WERI-Rb-1 (cell line): ENCODE data around the gene DDR2.
"Not testable (repeated sequence)": the region's sequence is repeated elsewhere in the genome, so short reads cannot be mapped to it uniquely, and the experiment has no call there.

Experiments used
- DNase-seq: peaks from one replicate; pipeline ENCODE4 v3.0.0-alpha.2; 2020
- H3K27ac ChIP-seq: fragments of 250-450 bp; sonication (Bioruptor Pico); 2 replicates; pipeline ENCODE4 v1.5.1; 2020; ENCODE audit warnings: mild to moderate bottlenecking, moderate library complexity
- H3K27me3 ChIP-seq: fragments of 250-450 bp; sonication (Bioruptor Pico); 2 replicates; pipeline ENCODE4 v1.5.1; 2021; ENCODE audit warnings: mild to moderate bottlenecking, low read depth, moderate library complexity; ENCODE audit not compliant: insufficient read depth, severe bottlenecking
- H3K36me3 ChIP-seq: fragments of 250-450 bp; sonication (Bioruptor Pico); 2 replicates; pipeline ENCODE4 v1.5.1; 2020; ENCODE audit warnings: mild to moderate bottlenecking, moderate library complexity
- H3K4me3 ChIP-seq: 2 replicates; pipeline ENCODE4 v1.5.1; 2011; ENCODE audit warnings: low read depth, mild to moderate bottlenecking, control low read depth, low read length
- H3K9me3 ChIP-seq: fragments of 250-450 bp; sonication (Bioruptor Pico); 2 replicates; pipeline ENCODE4 v1.5.1; 2021; ENCODE audit warnings: mild to moderate bottlenecking, moderate library complexity; ENCODE audit not compliant: severe bottlenecking
- TF ChIP-seq, protein P1 (sequence below): IDR thresholded peaks from 2 replicates; pipeline ENCODE4 v1.5.1; 2011; ENCODE audit warnings: low read depth, mild to moderate bottlenecking, control low read depth, inconsistent platforms, low read length

Gene DDR2

DNA sequence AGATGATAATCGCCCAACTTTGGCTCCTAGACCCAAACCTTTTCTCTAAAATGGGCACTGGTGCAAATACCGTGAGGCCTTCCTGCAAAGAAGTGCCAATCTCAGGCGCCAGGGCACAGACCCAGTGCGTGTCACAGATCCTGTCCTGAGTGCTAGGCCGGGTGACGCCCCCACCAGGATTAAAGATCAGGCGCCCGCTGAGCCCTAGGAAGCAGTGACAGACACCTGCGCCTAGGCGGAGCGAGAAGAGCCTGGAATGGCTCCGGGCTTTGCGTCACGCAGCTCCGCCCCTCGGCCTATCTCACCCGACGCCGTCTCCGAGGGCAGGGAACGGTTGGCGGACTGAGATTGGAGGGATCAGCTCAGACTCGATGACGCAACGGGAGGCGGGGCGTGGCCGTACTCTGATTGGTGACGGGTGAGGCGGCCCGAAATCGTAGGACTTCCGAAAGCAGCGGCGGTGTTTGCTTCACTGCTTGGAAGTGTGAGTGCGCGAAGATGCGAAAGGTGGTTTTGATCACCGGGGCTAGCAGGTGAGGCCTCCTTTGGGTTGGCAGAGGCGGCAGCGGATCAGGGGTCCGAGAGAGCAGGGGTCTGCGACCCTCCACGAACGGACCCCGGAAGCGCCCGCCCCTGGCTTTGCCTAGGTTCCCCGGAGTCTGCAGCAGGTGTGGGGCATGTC is 158.2 kb downstream of the DDR2 start, which contains the start of gene HSD17B7:
TSS of gene HSD17B7 (plus strand) at position 400 of the 682 bp plus-strand sequence. CDS start at position 499, 99 bp downstream.
- H3K9me3 ChIP-seq, H3K27me3 ChIP-seq, H3K36me3 ChIP-seq: not testable (repeated sequence)
- Histone ChIP-seq H3K4me3 (peak within 1 kb of the TSS; percentile 49), H3K27ac (peak within 1 kb of the TSS; percentile 86)
- TF ChIP-seq, protein P1, sequence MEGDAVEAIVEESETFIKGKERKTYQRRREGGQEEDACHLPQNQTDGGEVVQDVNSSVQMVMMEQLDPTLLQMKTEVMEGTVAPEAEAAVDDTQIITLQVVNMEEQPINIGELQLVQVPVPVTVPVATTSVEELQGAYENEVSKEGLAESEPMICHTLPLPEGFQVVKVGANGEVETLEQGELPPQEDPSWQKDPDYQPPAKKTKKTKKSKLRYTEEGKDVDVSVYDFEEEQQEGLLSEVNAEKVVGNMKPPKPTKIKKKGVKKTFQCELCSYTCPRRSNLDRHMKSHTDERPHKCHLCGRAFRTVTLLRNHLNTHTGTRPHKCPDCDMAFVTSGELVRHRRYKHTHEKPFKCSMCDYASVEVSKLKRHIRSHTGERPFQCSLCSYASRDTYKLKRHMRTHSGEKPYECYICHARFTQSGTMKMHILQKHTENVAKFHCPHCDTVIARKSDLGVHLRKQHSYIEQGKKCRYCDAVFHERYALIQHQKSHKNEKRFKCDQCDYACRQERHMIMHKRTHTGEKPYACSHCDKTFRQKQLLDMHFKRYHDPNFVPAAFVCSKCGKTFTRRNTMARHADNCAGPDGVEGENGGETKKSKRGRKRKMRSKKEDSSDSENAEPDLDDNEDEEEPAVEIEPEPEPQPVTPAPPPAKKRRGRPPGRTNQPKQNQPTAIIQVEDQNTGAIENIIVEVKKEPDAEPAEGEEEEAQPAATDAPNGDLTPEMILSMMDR, result peak; percentile 8; the same call in 1 of the 2 replicates
- DNase-seq, result peak; percentile 99

DNA sequence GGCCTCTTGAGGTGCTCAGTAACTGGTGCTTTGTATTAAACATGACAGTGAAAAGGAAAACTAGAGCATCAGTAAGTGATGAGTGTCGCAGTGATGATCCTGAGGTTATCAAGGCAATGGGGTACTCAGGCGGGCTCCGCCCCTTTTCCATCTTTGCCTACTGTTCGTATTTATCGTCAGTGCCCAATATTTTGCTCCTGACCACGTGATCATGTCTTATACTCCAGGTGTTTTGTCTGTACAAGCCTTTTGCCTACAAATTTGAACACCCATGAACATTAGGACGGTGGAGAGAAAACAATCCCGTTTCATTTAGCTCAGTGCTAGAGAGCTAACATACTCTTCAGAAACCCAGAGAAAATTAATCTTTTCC is 158.7 kb downstream of the DDR2 start:
- Histone ChIP-seq H3K4me3 (peak overlapping the region; percentile 49), H3K27ac (peak overlapping the region; percentile 86)
- H3K27me3 ChIP-seq, H3K9me3 ChIP-seq, H3K36me3 ChIP-seq, DNase-seq: not testable (repeated sequence)

DNA sequence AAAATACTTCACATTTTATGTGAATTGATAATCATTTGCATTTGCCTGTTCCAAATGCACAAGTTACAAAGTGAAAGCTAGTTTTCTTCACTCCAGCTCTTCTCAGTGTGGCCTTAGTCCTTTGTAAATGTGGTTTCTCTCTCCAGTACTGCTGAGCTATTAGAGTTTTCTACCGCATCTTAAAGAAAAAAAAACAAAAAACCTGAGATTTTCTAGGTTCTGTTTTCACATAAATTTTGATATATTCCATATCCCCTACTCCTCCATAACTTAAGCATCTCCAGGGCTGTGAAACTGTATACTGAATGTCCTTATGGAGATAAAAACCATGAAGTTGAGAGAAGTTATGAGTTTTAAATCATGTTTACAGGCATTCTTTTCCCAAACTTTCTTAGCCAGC is 162.0 kb downstream of the DDR2 start:
- H3K36me3 ChIP-seq, DNase-seq, H3K9me3 ChIP-seq, H3K27ac ChIP-seq, H3K4me3 ChIP-seq, H3K27me3 ChIP-seq: not testable (repeated sequence)

DNA sequence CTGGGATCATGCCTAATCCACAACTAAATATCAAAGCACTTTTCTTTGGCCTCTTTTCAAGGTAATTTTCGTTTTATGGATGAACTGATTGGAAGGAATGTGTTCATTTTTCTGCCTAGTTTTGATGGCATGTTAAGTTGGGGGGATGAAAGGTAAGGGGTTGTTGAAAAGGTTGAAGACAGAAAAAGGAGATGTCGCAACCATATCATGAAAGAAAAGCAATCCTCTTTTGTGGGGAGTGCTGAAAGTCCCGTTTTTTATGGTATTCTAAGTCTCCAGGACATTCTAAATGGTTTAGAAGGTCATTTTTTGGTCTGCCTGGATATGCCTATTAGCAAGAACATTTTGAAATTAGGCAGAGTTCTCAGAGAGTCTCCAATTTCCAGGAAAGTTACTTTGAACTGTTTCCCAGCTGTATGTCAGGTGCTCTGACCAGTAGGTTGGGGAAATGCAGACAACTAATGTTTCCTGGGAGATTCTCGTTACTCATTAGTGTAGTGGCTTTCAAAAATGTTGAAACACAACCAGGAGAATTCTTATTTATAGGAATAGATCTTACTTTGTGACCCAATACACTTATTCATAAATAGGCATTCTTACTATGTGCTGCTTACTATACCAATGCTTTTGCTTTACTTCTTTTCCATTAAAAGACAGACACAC is 164.5 kb downstream of the DDR2 start:
- H3K27ac ChIP-seq, H3K4me3 ChIP-seq, H3K9me3 ChIP-seq, H3K27me3 ChIP-seq, DNase-seq: not testable (repeated sequence)
- H3K36me3 ChIP-seq, result peaks cover 17% of the 10 kb centered on the region

DNA sequence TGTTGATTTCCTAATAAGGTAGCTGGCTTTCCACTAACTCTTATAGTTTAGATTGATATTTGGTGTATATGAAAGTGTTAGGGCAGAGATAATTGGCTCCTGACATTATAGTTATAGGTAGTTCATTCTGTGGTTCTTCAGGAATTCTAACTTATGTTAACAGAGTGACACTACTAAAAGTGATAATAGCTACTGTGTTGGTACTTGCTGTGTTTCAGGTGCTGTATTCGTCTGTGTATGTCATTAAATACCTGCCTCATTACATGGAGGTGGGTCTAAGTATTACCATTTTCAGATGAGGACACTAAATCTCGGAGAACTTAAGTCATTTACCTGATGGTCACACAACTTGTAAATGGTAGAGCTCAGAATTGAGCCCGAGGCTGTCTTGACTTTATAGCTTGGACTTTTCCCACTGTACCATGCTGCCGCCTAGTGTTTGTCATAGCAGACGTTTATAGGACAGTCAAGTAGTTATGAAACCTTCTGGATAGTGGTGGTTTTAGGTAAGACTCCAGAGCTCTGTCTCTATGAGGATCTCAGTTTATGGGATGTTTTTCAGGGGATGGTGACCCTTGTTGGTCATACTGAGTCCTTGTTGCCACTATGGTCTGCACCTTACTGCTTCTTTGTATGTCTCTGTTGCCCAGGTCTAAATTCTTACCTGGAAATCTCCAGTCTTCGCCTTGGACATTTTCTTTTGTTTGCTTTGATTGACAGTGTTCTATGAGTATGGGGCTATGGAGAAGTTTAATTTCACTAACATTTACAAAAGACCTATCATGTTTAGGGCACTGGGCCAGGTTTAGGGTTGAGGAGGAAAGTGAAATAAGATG is 167.9 kb downstream of the DDR2 start:
- H3K27me3 ChIP-seq, H3K4me3 ChIP-seq, H3K9me3 ChIP-seq, H3K27ac ChIP-seq: not testable (repeated sequence)
- peaks cover 22% of the 10 kb centered on the region for H3K36me3 ChIP-seq
- TF ChIP-seq, protein P1, result peak; percentile 78
- DNase-seq, result peak; percentile 92

DNA sequence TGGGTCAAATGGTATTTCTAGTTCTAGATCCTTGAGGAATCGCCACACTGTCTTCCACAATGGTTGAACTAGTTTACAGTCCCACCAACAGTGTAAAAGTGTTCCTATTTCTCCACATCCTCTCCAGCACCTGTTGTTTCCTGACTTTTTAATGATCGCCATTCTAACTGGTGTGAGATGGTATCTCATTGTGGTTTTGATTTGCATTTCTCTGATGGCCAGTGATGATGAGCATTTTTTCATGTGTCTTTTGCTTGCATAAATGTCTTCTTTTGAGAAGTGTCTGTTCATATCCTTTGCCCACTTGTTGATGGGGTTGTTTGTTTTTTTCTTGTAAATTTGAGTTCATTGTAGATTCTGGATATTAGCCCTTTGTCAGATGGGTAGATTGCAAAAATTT is 175.2 kb downstream of the DDR2 start:
- not testable (repeated sequence) for H3K4me3 ChIP-seq, H3K9me3 ChIP-seq, DNase-seq, H3K27me3 ChIP-seq, H3K27ac ChIP-seq
- peaks cover 17% of the 10 kb centered on the region for H3K36me3 ChIP-seq

DNA sequence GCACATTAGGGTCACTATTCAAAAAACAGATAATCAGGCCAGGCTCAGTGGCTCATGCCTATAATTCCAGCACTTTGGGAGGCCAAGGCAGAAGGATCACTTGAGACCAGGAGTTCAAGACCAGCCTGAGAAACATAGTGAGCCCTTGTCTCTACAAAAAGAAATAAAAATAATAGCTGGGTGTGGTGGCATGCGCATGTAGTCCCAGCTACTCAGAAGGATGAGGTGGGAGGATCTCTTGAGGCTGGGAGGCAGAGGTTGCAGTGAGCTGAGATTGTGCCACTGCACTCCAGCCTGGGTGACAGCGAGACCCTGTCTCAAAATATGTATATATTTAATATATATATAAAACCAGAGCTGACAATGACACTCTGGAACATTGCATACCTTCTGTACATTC is 180.1 kb downstream of the DDR2 start:
- not testable (repeated sequence) for H3K27ac ChIP-seq, H3K9me3 ChIP-seq, DNase-seq, H3K4me3 ChIP-seq, H3K36me3 ChIP-seq, H3K27me3 ChIP-seq

DNA sequence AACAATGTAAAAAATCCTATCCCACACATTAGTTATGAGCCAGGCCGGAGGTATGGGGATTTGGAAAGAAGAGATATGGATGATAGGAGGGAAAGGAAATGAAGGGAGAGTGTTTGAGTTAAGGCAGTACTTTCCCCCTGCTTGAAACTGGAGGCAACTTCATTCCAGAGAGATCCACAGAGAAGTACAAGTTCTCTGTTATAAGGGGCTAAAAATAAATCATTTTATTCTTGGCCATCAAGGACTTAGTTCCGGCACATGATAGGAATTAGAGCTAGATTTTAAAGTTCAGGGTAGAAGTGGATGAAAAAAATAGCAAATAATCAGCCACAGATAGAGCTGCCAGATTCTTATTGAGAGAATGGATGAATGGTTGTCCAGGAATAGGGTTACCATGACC is 185.9 kb downstream of the DDR2 start:
- not testable (repeated sequence) for DNase-seq, H3K27ac ChIP-seq, H3K9me3 ChIP-seq, H3K27me3 ChIP-seq, H3K36me3 ChIP-seq, H3K4me3 ChIP-seq

DNA sequence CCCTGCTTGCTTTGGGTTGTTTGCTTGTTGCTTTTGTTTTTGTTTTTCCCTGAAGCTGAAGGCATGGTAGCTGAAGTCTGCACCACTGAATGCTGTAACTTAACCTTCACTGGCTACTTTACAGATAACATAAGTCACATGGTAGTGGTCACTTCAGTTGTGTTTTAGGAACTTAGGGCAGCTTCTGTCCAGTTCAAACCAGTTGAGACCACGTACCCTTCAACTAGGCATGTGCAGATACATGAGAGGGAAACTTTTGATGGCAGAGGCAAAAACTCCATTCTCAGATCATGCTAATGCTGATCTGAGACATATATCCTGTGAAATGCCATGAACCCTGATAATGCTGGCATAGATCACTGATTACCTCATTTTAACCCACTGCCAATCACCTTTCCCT is 186.4 kb downstream of the DDR2 start:
- not testable (repeated sequence) for H3K9me3 ChIP-seq, H3K27me3 ChIP-seq, DNase-seq, H3K36me3 ChIP-seq, H3K27ac ChIP-seq, H3K4me3 ChIP-seq
